WTC11 (cell line): ENCODE measurements around the gene NDUFB10. TPM values are rescaled to one million over a fixed set of nuclear protein-coding genes. Genes with fewer than 3 reads are reported as not detected.

Experiments used
- ATF2 ChIP-seq: sonication (generic); formaldehyde crosslinking; IDR thresholded peaks from 2 replicates; pipeline ENCODE4 v1.8.1; 2022; ENCODE audit warnings: low read depth, missing genetic modification reagents, borderline replicate concordance
- CBFB ChIP-seq: sonication (generic); formaldehyde crosslinking; IDR thresholded peaks from 2 replicates; pipeline ENCODE4 v1.8.1; 2022; ENCODE audit warnings: mild to moderate bottlenecking, low read depth, missing genetic modification reagents
- CREM ChIP-seq: sonication (generic); formaldehyde crosslinking; IDR thresholded peaks from 2 replicates; pipeline ENCODE4 v1.8.1; 2022; ENCODE audit warnings: mild to moderate bottlenecking, missing genetic modification reagents, moderate library complexity
- E2F4 ChIP-seq: sonication (generic); formaldehyde crosslinking; IDR thresholded peaks from 2 replicates; pipeline ENCODE4 v1.8.1; 2022; ENCODE audit warnings: low read depth, mild to moderate bottlenecking, moderate library complexity, missing genetic modification reagents, borderline replicate concordance
- E2F5 ChIP-seq: sonication (generic); formaldehyde crosslinking; IDR thresholded peaks from 2 replicates; pipeline ENCODE4 v1.8.1; 2022; ENCODE audit warnings: mild to moderate bottlenecking, moderate library complexity, missing genetic modification reagents
- ETV6 ChIP-seq: sonication (generic); formaldehyde crosslinking; IDR thresholded peaks from 2 replicates; pipeline ENCODE4 v1.8.1; 2022; ENCODE audit warnings: mild to moderate bottlenecking, missing genetic modification reagents
- FOXJ3 ChIP-seq: sonication (generic); formaldehyde crosslinking; IDR thresholded peaks from 2 replicates; pipeline ENCODE4 v1.9.0; 2021; ENCODE audit warnings: missing genetic modification reagents, mild to moderate bottlenecking, borderline replicate concordance
- FOXK1 ChIP-seq: sonication (generic); formaldehyde crosslinking; IDR thresholded peaks from 2 replicates; pipeline ENCODE4 v1.8.0; 2022; ENCODE audit warnings: mild to moderate bottlenecking, moderate library complexity, missing genetic modification reagents
- GABPB1 ChIP-seq: sonication (generic); formaldehyde crosslinking; IDR thresholded peaks from 2 replicates; pipeline ENCODE4 v1.8.1; 2023; ENCODE audit warnings: mild to moderate bottlenecking, missing genetic modification reagents
- GRHL2 ChIP-seq: fragments of 250-450 bp; sonication (Bioruptor Pico); IDR thresholded peaks from 2 replicates; pipeline ENCODE4 v1.8.0; 2022; ENCODE audit warnings: mild to moderate bottlenecking, moderate library complexity; ENCODE audit not compliant: insufficient replicate concordance, severe bottlenecking
- HMGA2 ChIP-seq: fragments of 250-450 bp; sonication (Bioruptor Pico); IDR thresholded peaks from 2 replicates; pipeline ENCODE4 v1.4.0; 2021; ENCODE audit warnings: mild to moderate bottlenecking, moderate library complexity
- IRF1 ChIP-seq: sonication (generic); formaldehyde crosslinking; IDR thresholded peaks from 2 replicates; pipeline ENCODE4 v1.8.0; 2023; ENCODE audit warnings: missing genetic modification reagents
- KAT7 ChIP-seq: sonication (generic); formaldehyde crosslinking; IDR thresholded peaks from 2 replicates; pipeline ENCODE4 v1.8.1; 2023; ENCODE audit warnings: missing genetic modification reagents, mild to moderate bottlenecking, borderline replicate concordance
- MAX ChIP-seq: sonication (generic); formaldehyde crosslinking; IDR thresholded peaks from 2 replicates; pipeline ENCODE4 v1.8.0; 2022; ENCODE audit warnings: mild to moderate bottlenecking, missing genetic modification reagents
- MXD4 ChIP-seq: fragments of 250-450 bp; sonication (Bioruptor Pico); IDR thresholded peaks from 2 replicates; pipeline ENCODE4 v1.8.0; 2021; ENCODE audit warnings: mild to moderate bottlenecking, moderate library complexity, borderline replicate concordance
- NFYB ChIP-seq: sonication (generic); formaldehyde crosslinking; conservative IDR thresholded peaks from 2 replicates; pipeline ENCODE4 v1.8.0; 2022; ENCODE audit warnings: low read depth, missing genetic modification reagents
- NR1H2 ChIP-seq: sonication (generic); formaldehyde crosslinking; IDR thresholded peaks from 2 replicates; pipeline ENCODE4 v1.9.0; 2021; ENCODE audit warnings: mild to moderate bottlenecking, moderate library complexity, missing genetic modification reagents
- RELA ChIP-seq: sonication (generic); formaldehyde crosslinking; IDR thresholded peaks from 2 replicates; pipeline ENCODE4 v1.8.1; 2022; ENCODE audit warnings: missing genetic modification reagents, mild to moderate bottlenecking, borderline replicate concordance
- SMAD4 ChIP-seq: sonication (generic); formaldehyde crosslinking; IDR thresholded peaks from 2 replicates; pipeline ENCODE4 v1.8.0; 2022; ENCODE audit warnings: mild to moderate bottlenecking, missing genetic modification reagents
- SOX15 ChIP-seq: fragments of 250-450 bp; sonication (Bioruptor Pico); IDR thresholded peaks from 2 replicates; pipeline ENCODE4 v1.9.0; 2021; ENCODE audit warnings: mild to moderate bottlenecking
- SP1 ChIP-seq: sonication (generic); formaldehyde crosslinking; conservative IDR thresholded peaks from 2 replicates; pipeline ENCODE4 v1.8.1; 2022; ENCODE audit warnings: missing genetic modification reagents
- TCF7 ChIP-seq: sonication (generic); formaldehyde crosslinking; IDR thresholded peaks from 2 replicates; pipeline ENCODE4 v1.8.0; 2022; ENCODE audit warnings: mild to moderate bottlenecking, low read depth, missing genetic modification reagents, moderate library complexity
- USF2 ChIP-seq: sonication (generic); formaldehyde crosslinking; IDR thresholded peaks from 2 replicates; pipeline ENCODE4 v1.8.1; 2023; ENCODE audit warnings: mild to moderate bottlenecking, missing genetic modification reagents, moderate library complexity
- ZNF121 ChIP-seq: sonication (generic); formaldehyde crosslinking; IDR thresholded peaks from 2 replicates; pipeline ENCODE4 v1.8.0; 2023; ENCODE audit warnings: missing genetic modification reagents
- ZNF138 ChIP-seq: sonication (generic); formaldehyde crosslinking; conservative IDR thresholded peaks from 2 replicates; pipeline ENCODE4 v1.8.1; 2022; ENCODE audit warnings: mild to moderate bottlenecking, moderate library complexity, missing genetic modification reagents
- ZNF232 ChIP-seq: sonication (generic); formaldehyde crosslinking; IDR thresholded peaks from 2 replicates; pipeline ENCODE4 v1.8.0; 2022; ENCODE audit warnings: mild to moderate bottlenecking, missing genetic modification reagents
- ZNF263 ChIP-seq: sonication (generic); formaldehyde crosslinking; IDR thresholded peaks from 2 replicates; pipeline ENCODE4 v1.8.1; 2022; ENCODE audit warnings: low read depth, mild to moderate bottlenecking, moderate library complexity, missing genetic modification reagents
- ZNF281 ChIP-seq: sonication (generic); formaldehyde crosslinking; IDR thresholded peaks from 2 replicates; pipeline ENCODE4 v1.8.0; 2023; ENCODE audit warnings: mild to moderate bottlenecking, missing genetic modification reagents
- ZNF317 ChIP-seq: sonication (generic); formaldehyde crosslinking; IDR thresholded peaks from 2 replicates; pipeline ENCODE4 v1.8.1; 2023; ENCODE audit warnings: low read depth, mild to moderate bottlenecking, moderate library complexity, missing genetic modification reagents, borderline replicate concordance
- total RNA-seq: library from RNA; stranded (reverse); gene quantifications from 3 replicates; pipeline ENCODE4 v1.2.3, GENCODE V29; 2021

Gene NDUFB10
- total RNA-seq, 1 experiment from 2014 or later, result 228 TPM

- TF ChIP-seq USF2 (CRISPR knock-in tag), result peak; percentile 33
- peak; percentile 82 for TF ChIP-seq CREM (CRISPR knock-in tag)
- no peak for TF ChIP-seq HMGA2
- TF ChIP-seq KAT7 (CRISPR knock-in tag), result no peak
- TF ChIP-seq ZNF138 (CRISPR knock-in tag), result no peak
- peak; percentile 77 for TF ChIP-seq FOXK1
- TF ChIP-seq NFYB (CRISPR knock-in tag), result no peak
- no peak for TF ChIP-seq FOXJ3 (CRISPR knock-in tag)
- no peak for TF ChIP-seq ZNF281 (CRISPR knock-in tag)
- peak; percentile 54; the same call in 1 of the 2 replicates for TF ChIP-seq MAX (CRISPR knock-in tag)
- no peak for TF ChIP-seq CBFB (CRISPR knock-in tag)
- TF ChIP-seq ZNF263, result no peak
- TF ChIP-seq SOX15 (CRISPR knock-in tag), result no peak
- TF ChIP-seq TCF7 (CRISPR knock-in tag), result 0 out of 2 replicates have a peak, but pooled peaks have one; percentile 62
- TF ChIP-seq SP1 (CRISPR knock-in tag), result peak; percentile 83
- TF ChIP-seq E2F5 (CRISPR knock-in tag), result peak; percentile 87
- no peak for TF ChIP-seq RELA (CRISPR knock-in tag)
- peak; percentile 51; the same call in 1 of the 2 replicates for TF ChIP-seq GABPB1 (CRISPR knock-in tag)
- peak; percentile 88 for TF ChIP-seq ZNF232
- TF ChIP-seq E2F4, result no peak
- no peak for TF ChIP-seq ZNF317 (CRISPR knock-in tag)
- TF ChIP-seq MXD4 (CRISPR knock-in tag), result no peak
- no peak for TF ChIP-seq SMAD4 (CRISPR knock-in tag)
- TF ChIP-seq ZNF121 (CRISPR knock-in tag), result no peak
- no peak for TF ChIP-seq ATF2 (CRISPR knock-in tag)
- no peak for TF ChIP-seq NR1H2
- TF ChIP-seq IRF1, result no peak
- TF ChIP-seq ETV6 (CRISPR knock-in tag), result no peak
- TF ChIP-seq GRHL2 (CRISPR knock-in tag), result no peak
These were observed at the start of gene NDUFB10 (continued) for GRCh38 chr16:1959269-1960039.
